GM23338 (cell line): Measurements from ENCODE around the gene INO80. TPM values are rescaled to one million over a fixed set of nuclear protein-coding genes. Genes with fewer than 3 reads are reported as not detected.

Source experiments
- ATAC-seq: fragments of 200-7000 bp; cut with Tn5 transposase; 3 replicates; pipeline ENCODE4 v1.9.1; 2020
- DNase-seq: peaks from one replicate; pipeline ENCODE4 v3.0.0-alpha.2; 2015; ENCODE audit warnings: low spot score
- H2AFZ ChIP-seq: fragments of 200-600 bp; sonication (generic); 2 replicates; pipeline ENCODE4 v1.8.0; 2016; ENCODE audit warnings: antibody characterized with exemption, mild to moderate bottlenecking, moderate library complexity
- H3F3A ChIP-seq: fragments of 200-600 bp; sonication (generic); replicated peaks from 2 replicates; pipeline ENCODE4 v1.8.0; 2017; ENCODE audit warnings: antibody characterized with exemption, mixed run types, low read depth
- H3K27ac ChIP-seq: fragments of 200-600 bp; sonication (generic); 2 replicates; pipeline ENCODE4 v1.6.1; 2016; ENCODE audit warnings: low read depth
- H3K27me3 ChIP-seq: fragments of 200-600 bp; sonication (generic); 2 replicates; pipeline ENCODE4 v1.8.0; 2016; ENCODE audit warnings: mild to moderate bottlenecking, mixed run types, moderate library complexity; ENCODE audit not compliant: insufficient read depth
- H3K36me3 ChIP-seq: fragments of 200-600 bp; sonication (generic); 2 replicates; pipeline ENCODE4 v1.8.0; 2016; ENCODE audit warnings: mild to moderate bottlenecking; ENCODE audit not compliant: insufficient read depth
- H3K4me1 ChIP-seq: fragments of 200-600 bp; sonication (generic); 2 replicates; pipeline ENCODE4 v1.8.0; 2016; ENCODE audit warnings: mild to moderate bottlenecking, moderate library complexity; ENCODE audit not compliant: insufficient read depth
- H3K4me2 ChIP-seq: fragments of 200-600 bp; sonication (generic); 2 replicates; pipeline ENCODE4 v1.7.1; 2017; ENCODE audit warnings: mixed run types
- H3K4me3 ChIP-seq: fragments of 200-600 bp; sonication (generic); 2 replicates; pipeline ENCODE4 v1.6.1; 2016; ENCODE audit warnings: mixed run types
- H3K79me2 ChIP-seq: fragments of 200-600 bp; sonication (generic); replicated peaks from 2 replicates; pipeline ENCODE4 v1.8.0; 2017; ENCODE audit warnings: mild to moderate bottlenecking; ENCODE audit not compliant: insufficient read depth
- H3K9me2 ChIP-seq: fragments of 200-600 bp; sonication (generic); 2 replicates; pipeline ENCODE4 v1.8.0; 2017; ENCODE audit not compliant: insufficient read depth
- H4K20me1 ChIP-seq: fragments of 200-600 bp; sonication (generic); replicated peaks from 2 replicates; pipeline ENCODE4 v1.8.0; 2017; ENCODE audit warnings: mild to moderate bottlenecking; ENCODE audit not compliant: insufficient read depth
- H3K27ac Mint-ChIP-seq: 2 replicates; pipeline ENCODE4 v1.8.0; 2020; ENCODE audit warnings: inconsistent platforms, mild to moderate bottlenecking, moderate library complexity, mixed read lengths
- H3K27me3 Mint-ChIP-seq: 3 replicates; pipeline ENCODE4 v1.8.0; 2022; ENCODE audit warnings: low read depth, mild to moderate bottlenecking, moderate library complexity, mixed read lengths, inconsistent platforms; ENCODE audit not compliant: insufficient read depth, poor library complexity
- H3K36me3 Mint-ChIP-seq: 3 replicates; pipeline ENCODE4 v1.8.0; 2021; ENCODE audit warnings: low read depth, mild to moderate bottlenecking, inconsistent platforms, moderate library complexity, mixed read lengths
- H3K4me1 Mint-ChIP-seq: 3 replicates; pipeline ENCODE4 v1.8.0; 2020; ENCODE audit warnings: mild to moderate bottlenecking, inconsistent platforms, mixed read lengths
- H3K4me3 Mint-ChIP-seq: 3 replicates; pipeline ENCODE4 v1.8.0; 2021; ENCODE audit warnings: moderate library complexity, mild to moderate bottlenecking, inconsistent platforms, mixed read lengths
- H3K9me3 Mint-ChIP-seq: 3 replicates; pipeline ENCODE4 v1.8.0; 2020; ENCODE audit warnings: moderate library complexity, mild to moderate bottlenecking, inconsistent platforms, mixed read lengths
- CREB1 ChIP-seq: fragments of 250-450 bp; sonication (Bioruptor Pico); IDR thresholded peaks from 2 replicates; pipeline ENCODE4 v1.5.0; 2020; ENCODE audit warnings: low read depth, mild to moderate bottlenecking, moderate library complexity
- CTCF ChIP-seq, 2 experiments: fragments of 200-600 bp in 1 of 2; sonication (generic) in 1 of 2; conservative IDR thresholded peaks; 2 replicates each; pipeline versions ENCODE4 v1.5.1 to v1.6.1; 2016 to 2017; ENCODE audit warnings: antibody characterized with exemption in 2 of 2, low read depth in 2 of 2, mild to moderate bottlenecking in 2 of 2, moderate library complexity in 1 of 2
- ETS1 ChIP-seq: IDR thresholded peaks from 2 replicates; pipeline ENCODE4 v1.6.1; 2016; ENCODE audit warnings: antibody characterized with exemption
- EZH2 ChIP-seq: fragments of 200-600 bp; sonication (generic); IDR thresholded peaks from one replicate; pipeline ENCODE4 v1.8.0; 2017; ENCODE audit warnings: antibody characterized with exemption, mild to moderate bottlenecking, low read depth; ENCODE audit not compliant: unreplicated experiment
- EZH2phosphoT487 ChIP-seq: fragments of 200-600 bp; sonication (generic); IDR thresholded peaks from one replicate; pipeline ENCODE4 v1.8.1; 2018; ENCODE audit warnings: antibody characterized with exemption; ENCODE audit not compliant: unreplicated experiment
- JUNB ChIP-seq: IDR thresholded peaks from one replicate; pipeline ENCODE4 v1.6.1; 2016; ENCODE audit warnings: antibody characterized with exemption; ENCODE audit not compliant: unreplicated experiment
- NANOG ChIP-seq: IDR thresholded peaks from 2 replicates; pipeline ENCODE4 v1.6.1; 2016; ENCODE audit warnings: antibody characterized with exemption, borderline replicate concordance
- POLR2AphosphoS5 ChIP-seq: IDR thresholded peaks from 2 replicates; pipeline ENCODE4 v1.6.1; 2016; ENCODE audit warnings: antibody characterized with exemption, low read depth
- REST ChIP-seq: IDR thresholded peaks from one replicate; pipeline ENCODE4 v1.6.1; 2018; ENCODE audit warnings: antibody characterized with exemption; ENCODE audit not compliant: unreplicated experiment
- STAT1 ChIP-seq: IDR thresholded peaks from one replicate; pipeline ENCODE4 v1.6.1; 2016; ENCODE audit warnings: antibody characterized with exemption; ENCODE audit not compliant: unreplicated experiment
- ZNF114 ChIP-seq: fragments of 250-450 bp; sonication (Bioruptor Pico); IDR thresholded peaks from 2 replicates; pipeline ENCODE4 v1.5.0; 2020; ENCODE audit warnings: mild to moderate bottlenecking, moderate library complexity
- ZNF331 ChIP-seq: fragments of 250-450 bp; sonication (Bioruptor Pico); IDR thresholded peaks from 2 replicates; pipeline ENCODE4 v1.5.0; 2020; ENCODE audit warnings: low read depth, mild to moderate bottlenecking, moderate library complexity
- polyA plus RNA-seq: library from polyadenylated mRNA; unstranded; fragments of >200 nt; fragmentation: Nextera tagmentation; extraction: Ambion mirVana; gene quantifications from 2 replicates; pipeline ENCODE4 v1.2.1, GENCODE V29; 2016
- total RNA-seq: library from RNA; depleted of rRNA; stranded (reverse); fragments of >200 nt; shearing (Covaris generic); gene quantifications from 2 replicates; pipeline ENCODE4 v1.2.3, GENCODE V29; 2014

INO80 gene
- total and polyA plus RNA-seq, 2 experiments from 2014 or later = 6.5 to 24.9 TPM

DNA sequence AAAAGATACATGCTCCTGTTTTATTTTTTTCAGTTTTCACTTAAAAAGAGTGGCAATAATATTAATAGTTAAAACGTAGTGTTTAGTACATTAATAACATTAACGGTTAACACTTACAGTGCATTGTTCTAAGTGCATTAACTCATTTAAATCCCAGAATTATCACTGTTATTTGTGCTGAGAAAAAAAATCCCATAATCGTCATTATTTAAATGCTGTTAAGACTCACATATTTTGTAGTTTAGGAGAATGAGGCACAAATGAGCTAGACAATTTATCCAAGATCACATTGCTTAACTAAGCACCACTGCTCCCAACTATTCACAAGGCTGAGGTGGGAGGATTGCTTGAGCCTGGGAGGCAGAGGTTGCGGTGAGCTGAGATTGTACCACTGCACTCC, 127.9 kb downstream of the INO80 start (continued):
- TF ChIP-seq JUNB = no peak
- TF ChIP-seq EZH2phosphoT487 = no peak
- no peak for TF ChIP-seq REST
- TF ChIP-seq STAT1 = no peak
- no peak for TF ChIP-seq NANOG
- TF ChIP-seq CTCF (conservative IDR thresholded peaks at IDR 0.05; ENCODE audit: low read depth in 2 of 2) = no peak
- TF ChIP-seq ETS1 = no peak
- TF ChIP-seq ZNF331 (CRISPR knock-in tag) = no peak
- TF ChIP-seq EZH2 = no peak

GRCh38 chr15:40986820-40987219, 129.3 kb downstream of the INO80 start:
- no peaks in the 10 kb centered on the region for H3K79me2 ChIP-seq
- H3K27me3 ChIP-seq = no peaks in the 10 kb centered on the region
- peaks cover 1% of the 10 kb centered on the region for H3K27me3 Mint-ChIP-seq
- H3K27ac ChIP-seq = no peak overlapping the region
- H3K36me3 ChIP-seq = peaks cover 55% of the 10 kb centered on the region
- peaks cover 11% of the 10 kb centered on the region; the same call in 1 of the 2 replicates for H4K20me1 ChIP-seq
- H3K4me3 Mint-ChIP-seq = no peak overlapping the region
- ATAC-seq = no peak
- no peak for DNase-seq
- H3K4me3 ChIP-seq = no peak overlapping the region
- no peak overlapping the region for H3K4me2 ChIP-seq
- H3F3A ChIP-seq = 0 out of 2 replicates have a peak, but pooled peaks cover 14% of the 10 kb centered on the region
- TF ChIP-seq CTCF (conservative IDR thresholded peaks at IDR 0.05; ENCODE audit: low read depth in 2 of 2) = no peak
- no peak for TF ChIP-seq STAT1
- no peak for TF ChIP-seq EZH2phosphoT487
- no peak for TF ChIP-seq ZNF331 (CRISPR knock-in tag)
- TF ChIP-seq POLR2AphosphoS5 = no peak
- TF ChIP-seq REST = no peak
- TF ChIP-seq ZNF114 (CRISPR knock-in tag) = no peak
- no peak for TF ChIP-seq ETS1
- TF ChIP-seq CREB1 (CRISPR knock-in tag) = no peak
- H3K4me1 ChIP-seq = no peaks in the 10 kb centered on the region
- no peaks in the 10 kb centered on the region for H3K4me1 Mint-ChIP-seq
- H3K27ac Mint-ChIP-seq = no peak overlapping the region
- no peaks in the 10 kb centered on the region for H3K9me2 ChIP-seq
- no peaks in the 10 kb centered on the region for H3K9me3 Mint-ChIP-seq
- peaks cover 82% of the 10 kb centered on the region for H3K36me3 Mint-ChIP-seq
- no peak overlapping the region for H2AFZ ChIP-seq
